NCI-H82 (cell line): ENCODE data around the gene FANCM.
A peak's percentile ranks its signal among the peaks of the same experiment; 100 is the strongest.
"Not testable (repeated sequence)": the region's sequence is repeated elsewhere in the genome, so short reads cannot be mapped to it uniquely, and the experiment has no call there.

ENCODE experiments used
- DNase-seq: peaks from one replicate; lab custom pipeline; 2025; lab: John Stamatoyannopoulos, UW

The FANCM gene

GRCh38 chr14:45140661-45141187, 5.0 kb downstream of the FANCM start:
- no peak for DNase-seq

GRCh38 chr14:45142083-45142482, 6.4 kb downstream of the FANCM start:
- DNase-seq: not testable (repeated sequence)

- DNase-seq: no peak
These were observed 8.9 kb downstream of the FANCM start for GRCh38 chr14:45144658-45145057.

GRCh38 chr14:45145214-45145613, 9.5 kb downstream of the FANCM start:
- no peak for DNase-seq

- no peak for DNase-seq
These were observed 13.9 kb downstream of the FANCM start for GRCh38 chr14:45149602-45150001.

- no peak for DNase-seq
These were observed 14.7 kb downstream of the FANCM start for GRCh38 chr14:45150386-45150890.

- no peak for DNase-seq
These were observed 20.3 kb downstream of the FANCM start for GRCh38 chr14:45156067-45156466.

- DNase-seq: no peak
These were observed 34.2 kb downstream of the FANCM start for GRCh38 chr14:45169906-45170305.

- no peak for DNase-seq
These were observed 41.3 kb downstream of the FANCM start for GRCh38 chr14:45177076-45177475.

GRCh38 chr14:45181329-45181728, 45.6 kb downstream of the FANCM start:
- no peak for DNase-seq

GRCh38 chr14:45181806-45182205, 46.1 kb downstream of the FANCM start:
- DNase-seq: no peak

- DNase-seq: no peak
These were observed 49.5 kb downstream of the FANCM start for GRCh38 chr14:45185100-45185814.

- DNase-seq: no peak
These were observed 59.2 kb downstream of the FANCM start for GRCh38 chr14:45194964-45195363.

- no peak for DNase-seq
These were observed 62.8 kb downstream of the FANCM start for GRCh38 chr14:45198551-45198950.

- DNase-seq: no peak
These were observed 63.5 kb downstream of the FANCM start for GRCh38 chr14:45199230-45199629.

GRCh38 chr14:45201905-45202304, 66.2 kb downstream of the FANCM start:
- DNase-seq: peak; percentile 40

- peak; percentile 5 for DNase-seq
These were observed 68.5 kb downstream of the FANCM start for GRCh38 chr14:45204241-45204640.

- DNase-seq: no peak
These were observed 74.4 kb downstream of the FANCM start for GRCh38 chr14:45210159-45210558.

- DNase-seq: no peak
These were observed 75.6 kb downstream of the FANCM start for GRCh38 chr14:45211295-45211694.

- DNase-seq: no peak
These were observed 76.5 kb downstream of the FANCM start for GRCh38 chr14:45212231-45212630.

- peak; percentile 5 for DNase-seq
These were observed 78.0 kb downstream of the FANCM start for GRCh38 chr14:45213716-45214115.

- not testable (repeated sequence) for DNase-seq
These were observed 78.6 kb downstream of the FANCM start for GRCh38 chr14:45214341-45214740.

- DNase-seq: no peak
These were observed 86.9 kb downstream of the FANCM start for GRCh38 chr14:45222485-45223262.
